MV-4-11 (cell line): Measurements from ENCODE around the gene NUP153.

Experiments used
- DNase-seq: peaks from one replicate; lab custom pipeline; 2025; lab: John Stamatoyannopoulos, UW

The NUP153 gene

DNA sequence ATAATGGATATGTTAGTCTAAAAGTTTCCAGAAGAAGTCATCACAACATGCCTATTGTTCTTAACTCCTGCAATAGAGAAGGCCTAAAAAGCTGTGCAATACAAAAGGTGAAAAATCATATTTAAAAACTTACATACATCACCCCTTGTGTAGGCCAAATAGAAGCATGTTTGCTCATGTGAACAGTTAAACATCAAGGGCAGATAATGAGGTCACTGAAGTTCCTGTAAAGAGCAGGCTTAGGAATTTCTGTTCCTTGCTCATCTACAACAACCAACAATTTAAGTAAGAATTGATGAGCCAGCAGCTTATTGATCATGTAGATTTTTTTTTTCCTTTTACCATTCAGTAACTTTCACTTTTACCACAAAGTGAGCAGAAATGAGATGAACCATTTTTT, 7.5 kb upstream of the NUP153 start:
- no peak for DNase-seq

DNA sequence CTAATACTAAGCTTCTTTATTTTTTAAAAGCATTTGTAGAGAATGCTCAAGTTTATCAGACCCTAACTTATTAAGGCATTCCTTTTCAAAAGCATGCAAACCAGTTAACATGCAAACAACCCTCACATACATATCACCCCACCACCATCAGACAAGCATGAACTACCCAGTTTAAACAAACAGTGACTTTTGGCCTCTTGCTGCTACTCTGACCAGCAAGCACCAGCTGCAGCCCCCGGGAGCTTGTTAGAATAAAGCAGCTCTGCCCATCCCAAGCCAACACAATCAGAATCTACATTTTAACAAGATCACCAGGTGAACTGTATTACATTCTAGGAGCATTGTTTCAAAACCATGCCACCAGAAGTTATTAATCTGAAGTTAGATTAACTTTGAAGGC, 5.9 kb upstream of the NUP153 start:
- no peak for DNase-seq

- peak; percentile 11 for DNase-seq
Observed at GRCh38 chr6:17710331-17710730, 3.6 kb upstream of the NUP153 start.

DNA sequence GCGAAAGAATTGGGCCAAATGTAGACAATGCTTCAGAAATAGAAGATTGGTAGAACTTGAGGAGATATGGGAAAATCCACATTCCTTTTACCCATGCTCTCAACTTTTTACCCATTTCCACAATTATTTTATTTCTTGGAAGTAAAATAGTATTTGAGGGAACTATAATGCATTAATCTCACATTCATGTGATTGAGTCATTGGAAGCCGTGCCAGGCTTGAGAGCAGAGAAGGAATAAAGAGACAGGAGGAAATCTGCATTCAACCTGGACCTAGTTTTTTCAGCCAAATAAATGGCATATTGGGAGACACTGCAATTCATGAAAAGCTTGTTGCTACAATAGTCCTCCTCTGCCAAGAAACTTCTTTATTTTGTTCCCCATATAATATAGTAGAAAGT, 2.8 kb upstream of the NUP153 start:
- no peak for DNase-seq

DNA sequence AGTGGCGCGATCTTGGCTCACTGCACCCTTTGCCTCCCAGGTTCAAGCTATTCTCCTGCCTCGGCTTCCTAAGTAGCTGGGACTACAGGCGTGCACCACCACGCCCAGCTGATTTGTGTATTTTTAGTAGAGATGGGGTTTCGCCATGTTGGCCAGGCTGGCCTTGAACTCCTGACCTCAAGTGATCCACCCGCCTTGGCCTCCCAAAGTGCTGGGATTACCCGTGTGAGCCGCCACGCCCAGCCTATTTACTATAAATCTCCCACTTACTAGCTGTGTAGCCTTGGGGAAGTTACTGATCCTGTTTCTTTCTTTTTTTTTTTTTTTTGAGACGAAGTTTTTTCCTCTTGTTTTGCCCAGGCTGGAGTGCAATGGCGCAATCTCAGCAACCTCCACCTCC, 1.3 kb upstream of the NUP153 start:
- DNase-seq: peak; percentile 70

- no peak for DNase-seq
Observed at GRCh38 chr6:17707371-17707651, 586 bp upstream of the NUP153 start.

GRCh38 chr6:17705778-17706579, 746 bp downstream of the NUP153 start:
- DNase-seq: peak; percentile 52

DNA sequence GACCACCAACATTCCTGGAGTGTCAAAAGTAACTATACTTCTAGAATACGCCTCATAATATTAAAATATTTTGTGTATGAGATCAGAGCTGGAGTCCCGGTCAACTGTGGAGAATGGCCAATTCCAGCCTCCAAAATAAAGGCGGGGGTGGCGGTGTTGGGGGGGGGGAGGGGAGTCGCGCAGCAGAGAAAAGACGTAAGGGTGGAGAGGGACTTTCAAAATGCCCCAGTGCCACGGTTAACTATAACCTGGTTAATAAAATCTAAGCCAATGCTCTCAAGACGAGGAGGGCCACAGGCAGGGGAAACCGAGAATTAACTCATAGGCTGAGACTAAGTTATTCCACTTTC, 1.3 kb downstream of the NUP153 start:
- DNase-seq: no peak

DNA sequence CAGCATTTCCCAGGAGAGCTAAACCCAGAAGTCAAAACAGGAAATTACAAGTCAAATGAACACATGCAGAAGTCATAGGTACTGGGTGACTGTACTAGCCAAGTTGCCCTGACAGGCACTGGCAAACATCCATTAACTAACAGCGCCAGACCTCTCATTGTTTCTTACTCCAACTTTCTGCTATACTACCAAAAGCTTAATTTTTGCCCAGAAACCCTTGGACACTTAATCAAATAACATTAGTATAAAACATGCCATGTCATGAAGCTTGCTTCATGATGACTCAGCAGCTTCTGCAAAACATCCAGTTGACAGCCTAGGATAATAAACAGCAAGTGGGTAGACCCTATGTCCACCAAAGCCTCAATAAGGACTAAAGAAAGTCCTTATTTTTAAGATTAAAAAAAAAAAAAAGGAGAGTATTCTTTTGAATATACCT, 3.5 kb downstream of the NUP153 start:
- DNase-seq: peak; percentile 59

- DNase-seq: peak; percentile 80
Observed at GRCh38 chr6:17700421-17701416, 6.0 kb downstream of the NUP153 start.

DNA sequence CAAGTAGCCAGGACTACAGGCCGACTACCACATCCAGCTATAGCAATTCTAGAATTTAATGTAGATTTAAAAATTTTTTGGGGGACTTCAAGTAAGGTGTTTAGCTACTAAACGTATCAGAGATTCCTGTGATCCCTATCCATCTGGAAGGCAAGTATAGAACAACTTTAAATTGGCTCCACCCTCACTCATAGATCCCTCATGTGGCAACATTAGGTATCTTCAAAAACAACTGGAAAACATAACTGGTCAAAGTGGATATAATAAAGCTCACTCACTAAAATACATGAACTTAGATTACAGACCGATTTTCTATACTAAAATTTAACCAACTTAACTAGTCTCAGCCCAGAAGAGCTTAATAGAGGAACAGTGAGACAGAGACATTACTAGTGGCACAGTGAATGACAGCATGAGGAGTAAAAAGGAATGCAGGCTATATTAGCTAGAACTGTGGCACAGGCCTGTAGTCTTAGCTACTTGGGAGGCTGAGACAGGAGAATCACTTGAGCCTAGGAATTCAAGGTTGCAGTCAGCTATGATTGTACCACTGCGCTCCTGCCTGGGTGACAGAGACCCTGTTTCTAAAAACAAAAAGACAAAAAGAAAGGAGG, 14.7 kb downstream of the NUP153 start:
- DNase-seq: no peak

GRCh38 chr6:17688481-17688880, 18.2 kb downstream of the NUP153 start:
- DNase-seq: no peak

DNA sequence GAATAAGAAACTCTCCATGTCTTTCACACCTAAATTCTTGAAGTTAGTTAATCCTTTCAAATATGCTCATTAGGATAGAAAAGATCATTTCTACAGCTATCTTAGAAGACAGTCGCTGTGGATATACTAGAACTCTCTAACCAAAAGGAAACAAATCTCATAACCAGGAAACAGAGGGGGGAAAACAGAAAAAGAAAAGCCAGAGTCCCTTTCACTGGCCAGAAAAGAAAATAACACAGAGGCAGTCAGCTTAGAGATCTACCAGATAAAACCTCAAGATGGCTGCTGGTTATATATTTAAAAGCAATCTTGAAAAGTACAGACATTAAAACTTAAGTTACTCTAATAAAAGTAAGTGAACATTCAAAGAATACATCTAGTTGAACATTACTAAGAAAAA, 19.6 kb downstream of the NUP153 start:
- DNase-seq: no peak

GRCh38 chr6:17684134-17684533, 22.6 kb downstream of the NUP153 start:
- DNase-seq: no peak

DNA sequence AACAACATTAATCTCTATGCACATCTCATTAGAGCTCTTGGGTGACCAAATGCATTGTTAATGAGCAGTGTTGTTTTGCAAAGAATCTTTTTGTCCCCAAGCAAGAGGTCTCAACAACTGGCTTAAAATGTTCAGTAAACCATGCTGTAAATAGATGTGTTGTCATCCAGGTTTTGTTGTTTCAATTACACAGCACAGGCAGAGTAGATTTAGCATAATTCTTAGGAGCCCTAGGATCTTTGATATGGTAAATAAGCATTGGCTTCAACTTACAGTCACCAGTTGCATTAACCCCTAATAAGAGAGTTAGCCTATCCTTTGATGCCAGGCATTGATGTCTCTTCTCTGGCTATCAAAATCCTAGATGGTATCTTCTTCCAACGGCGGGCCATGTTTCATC, 23.3 kb downstream of the NUP153 start:
- no peak for DNase-seq

- DNase-seq: no peak
Observed at GRCh38 chr6:17679726-17680125, 27.0 kb downstream of the NUP153 start.

GRCh38 chr6:17677602-17678001, 29.1 kb downstream of the NUP153 start:
- no peak for DNase-seq

GRCh38 chr6:17673543-17674254, 33.0 kb downstream of the NUP153 start:
- DNase-seq: no peak

GRCh38 chr6:17672064-17672718, 34.5 kb downstream of the NUP153 start:
- DNase-seq: no peak

GRCh38 chr6:17666646-17667045, 40.1 kb downstream of the NUP153 start:
- no peak for DNase-seq

- no peak for DNase-seq
Observed at GRCh38 chr6:17665132-17665531, 41.6 kb downstream of the NUP153 start.

DNA sequence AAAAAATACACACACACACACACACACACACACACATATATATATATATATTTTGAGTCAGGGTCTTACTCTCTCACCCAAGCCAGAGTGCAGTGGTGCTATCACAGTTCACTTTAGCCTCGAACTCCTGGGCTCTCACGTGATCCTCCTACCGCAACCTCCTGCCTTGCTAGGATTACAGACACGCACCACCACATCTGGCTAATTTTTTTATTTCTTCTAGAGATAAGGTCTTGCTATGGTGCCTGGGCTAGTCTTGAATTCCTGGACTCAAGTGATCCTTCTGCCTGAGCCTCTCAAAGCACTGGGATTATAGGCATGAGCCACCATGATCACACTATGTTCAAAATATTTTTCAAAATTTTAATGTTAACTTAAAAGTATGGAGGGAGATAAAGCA, 43.5 kb downstream of the NUP153 start:
- DNase-seq: no peak
